DND-41 (cell line): Measurements from ENCODE around the gene PCNA.

ENCODE experiments used
- EZH2 ChIP-seq: IDR thresholded peaks from 3 replicates; pipeline ENCODE4 v1.6.1; 2012; ENCODE audit warnings: borderline replicate concordance, low read depth, mild to moderate bottlenecking, moderate library complexity, low read length, inconsistent platforms; ENCODE audit not compliant: severe bottlenecking
- TF ChIP-seq, protein P1 (sequence below): IDR thresholded peaks from 2 replicates; pipeline ENCODE4 v1.5.1; 2012; ENCODE audit warnings: borderline replicate concordance, low read length, moderate library complexity, mild to moderate bottlenecking; ENCODE audit not compliant: poor library complexity, severe bottlenecking; ENCODE audit errors: extremely low read depth

DNA sequence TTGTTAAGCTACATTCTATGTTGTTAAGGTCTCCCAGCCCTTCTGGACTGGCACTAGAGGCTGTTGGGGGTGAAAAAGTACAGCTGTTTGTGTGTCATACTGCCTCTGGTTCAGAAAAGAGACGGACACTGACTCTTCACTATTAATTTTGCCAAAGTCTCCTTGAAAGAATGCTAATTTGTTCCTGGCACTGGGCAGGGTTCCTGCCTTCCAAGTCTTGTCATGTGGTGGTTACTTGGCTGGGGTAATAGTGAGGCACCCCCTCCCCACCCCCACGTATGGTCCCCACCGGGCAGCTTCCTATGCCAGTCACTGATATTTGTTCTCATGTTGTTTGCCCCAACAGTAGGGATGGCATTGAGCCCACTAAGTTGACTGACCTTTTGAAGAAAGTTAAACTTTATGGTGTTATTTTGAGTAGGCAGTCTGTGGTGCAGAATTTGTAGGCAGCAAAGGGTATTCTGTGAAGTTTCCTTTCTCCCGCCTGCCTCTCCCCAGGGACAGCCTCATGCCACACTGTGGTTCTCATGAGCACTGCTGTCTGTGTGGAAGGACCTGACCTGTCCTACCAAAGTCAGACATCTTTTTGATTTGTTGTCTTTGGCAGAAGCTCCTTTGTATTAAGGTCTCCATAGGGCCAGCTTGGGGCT lies 15.7 kb upstream of the PCNA start:
- TF ChIP-seq, protein P1, sequence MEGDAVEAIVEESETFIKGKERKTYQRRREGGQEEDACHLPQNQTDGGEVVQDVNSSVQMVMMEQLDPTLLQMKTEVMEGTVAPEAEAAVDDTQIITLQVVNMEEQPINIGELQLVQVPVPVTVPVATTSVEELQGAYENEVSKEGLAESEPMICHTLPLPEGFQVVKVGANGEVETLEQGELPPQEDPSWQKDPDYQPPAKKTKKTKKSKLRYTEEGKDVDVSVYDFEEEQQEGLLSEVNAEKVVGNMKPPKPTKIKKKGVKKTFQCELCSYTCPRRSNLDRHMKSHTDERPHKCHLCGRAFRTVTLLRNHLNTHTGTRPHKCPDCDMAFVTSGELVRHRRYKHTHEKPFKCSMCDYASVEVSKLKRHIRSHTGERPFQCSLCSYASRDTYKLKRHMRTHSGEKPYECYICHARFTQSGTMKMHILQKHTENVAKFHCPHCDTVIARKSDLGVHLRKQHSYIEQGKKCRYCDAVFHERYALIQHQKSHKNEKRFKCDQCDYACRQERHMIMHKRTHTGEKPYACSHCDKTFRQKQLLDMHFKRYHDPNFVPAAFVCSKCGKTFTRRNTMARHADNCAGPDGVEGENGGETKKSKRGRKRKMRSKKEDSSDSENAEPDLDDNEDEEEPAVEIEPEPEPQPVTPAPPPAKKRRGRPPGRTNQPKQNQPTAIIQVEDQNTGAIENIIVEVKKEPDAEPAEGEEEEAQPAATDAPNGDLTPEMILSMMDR: no peak
- TF ChIP-seq EZH2: no peak
